AG09319 (cell line): ENCODE measurements around the gene RTN4IP1.

Experiments
- DNase-seq: peaks from one replicate; pipeline ENCODE4 v3.0.0-alpha.2; 2010; ENCODE audit warnings: low read depth; ENCODE audit errors: extremely low read depth
- TF ChIP-seq, protein P1 (sequence below): IDR thresholded peaks from 2 replicates; pipeline ENCODE4 v1.5.1; 2011; ENCODE audit warnings: low read depth, mild to moderate bottlenecking, inconsistent platforms, low read length, moderate library complexity

The RTN4IP1 gene

DNA sequence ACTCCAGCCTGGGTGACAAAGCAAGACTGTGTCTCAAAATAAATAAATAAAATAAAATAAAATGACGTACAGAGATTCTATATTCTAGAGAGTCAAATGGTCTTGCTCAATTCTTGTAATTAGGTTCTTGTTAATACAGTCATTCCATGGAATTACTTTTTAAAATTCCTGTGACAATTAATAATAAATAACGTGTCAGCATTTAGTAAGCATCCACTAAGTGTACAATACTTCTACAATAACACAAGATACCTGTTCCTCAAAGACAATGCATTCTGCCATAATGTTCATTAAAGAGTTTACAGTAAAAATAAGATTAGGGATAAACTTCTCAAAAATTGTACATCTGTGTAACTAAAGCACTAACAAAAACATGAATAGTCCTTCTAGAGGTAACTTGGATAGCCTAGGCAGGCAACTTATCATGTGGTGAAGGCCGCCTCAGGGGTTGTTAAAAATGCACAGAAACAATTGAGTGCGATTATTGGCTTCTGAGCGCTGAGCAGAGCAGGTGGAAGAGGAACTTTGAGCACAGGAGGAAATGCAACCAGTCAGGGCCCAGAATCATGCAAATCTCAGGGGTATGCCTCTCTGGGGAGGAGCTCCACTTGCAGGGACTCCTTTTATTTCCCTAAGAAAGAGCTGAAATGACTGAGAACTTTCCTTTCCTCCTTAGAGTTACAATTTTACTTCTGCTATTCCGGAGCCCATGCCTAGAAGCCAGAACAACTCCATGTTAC lies 37.2 kb upstream of the RTN4IP1 start:
- DNase-seq: no peak
- TF ChIP-seq, protein P1, sequence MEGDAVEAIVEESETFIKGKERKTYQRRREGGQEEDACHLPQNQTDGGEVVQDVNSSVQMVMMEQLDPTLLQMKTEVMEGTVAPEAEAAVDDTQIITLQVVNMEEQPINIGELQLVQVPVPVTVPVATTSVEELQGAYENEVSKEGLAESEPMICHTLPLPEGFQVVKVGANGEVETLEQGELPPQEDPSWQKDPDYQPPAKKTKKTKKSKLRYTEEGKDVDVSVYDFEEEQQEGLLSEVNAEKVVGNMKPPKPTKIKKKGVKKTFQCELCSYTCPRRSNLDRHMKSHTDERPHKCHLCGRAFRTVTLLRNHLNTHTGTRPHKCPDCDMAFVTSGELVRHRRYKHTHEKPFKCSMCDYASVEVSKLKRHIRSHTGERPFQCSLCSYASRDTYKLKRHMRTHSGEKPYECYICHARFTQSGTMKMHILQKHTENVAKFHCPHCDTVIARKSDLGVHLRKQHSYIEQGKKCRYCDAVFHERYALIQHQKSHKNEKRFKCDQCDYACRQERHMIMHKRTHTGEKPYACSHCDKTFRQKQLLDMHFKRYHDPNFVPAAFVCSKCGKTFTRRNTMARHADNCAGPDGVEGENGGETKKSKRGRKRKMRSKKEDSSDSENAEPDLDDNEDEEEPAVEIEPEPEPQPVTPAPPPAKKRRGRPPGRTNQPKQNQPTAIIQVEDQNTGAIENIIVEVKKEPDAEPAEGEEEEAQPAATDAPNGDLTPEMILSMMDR: no peak

DNA sequence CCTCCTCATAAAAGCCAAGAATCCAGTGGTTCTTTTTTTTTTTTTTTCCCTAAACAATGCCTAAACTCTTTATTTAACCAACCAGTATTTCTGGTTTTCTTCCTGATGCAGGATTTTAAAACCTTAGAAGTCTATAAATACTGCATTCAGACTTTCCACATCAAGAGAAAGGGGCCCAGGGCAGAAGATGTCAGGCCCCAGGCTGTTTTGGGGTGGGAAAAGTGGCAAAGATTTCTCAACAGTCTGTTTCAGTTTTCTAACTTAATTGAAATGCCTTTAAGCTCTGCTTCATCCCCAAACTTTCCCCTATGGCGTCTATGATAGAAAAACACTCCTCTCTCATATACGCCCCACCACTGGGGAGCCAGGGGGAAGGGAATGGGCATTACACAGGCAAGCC lies 33.2 kb upstream of the RTN4IP1 start:
- TF ChIP-seq, protein P1: no peak
- no peak for DNase-seq

DNA sequence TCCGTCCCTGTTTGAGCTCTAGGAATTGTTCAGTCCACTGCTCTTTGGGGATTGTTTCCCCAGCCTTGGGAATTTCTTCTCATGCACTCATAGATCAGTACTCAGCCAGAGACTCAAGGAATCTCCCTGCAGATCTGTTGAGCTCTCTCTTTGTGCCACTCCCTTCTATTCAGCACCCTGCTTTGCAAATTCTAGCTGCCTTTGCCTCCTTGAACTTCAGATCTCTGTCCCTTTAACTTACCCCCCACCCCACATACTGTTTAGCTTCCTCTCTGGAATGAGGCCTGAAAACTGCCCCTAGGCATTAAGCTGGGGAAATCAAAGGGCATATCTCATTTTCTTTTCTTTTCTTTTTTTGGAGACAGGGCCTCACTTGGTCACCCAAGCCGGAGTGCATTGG lies 30.6 kb upstream of the RTN4IP1 start:
- no peak for DNase-seq
- TF ChIP-seq, protein P1: no peak

DNA sequence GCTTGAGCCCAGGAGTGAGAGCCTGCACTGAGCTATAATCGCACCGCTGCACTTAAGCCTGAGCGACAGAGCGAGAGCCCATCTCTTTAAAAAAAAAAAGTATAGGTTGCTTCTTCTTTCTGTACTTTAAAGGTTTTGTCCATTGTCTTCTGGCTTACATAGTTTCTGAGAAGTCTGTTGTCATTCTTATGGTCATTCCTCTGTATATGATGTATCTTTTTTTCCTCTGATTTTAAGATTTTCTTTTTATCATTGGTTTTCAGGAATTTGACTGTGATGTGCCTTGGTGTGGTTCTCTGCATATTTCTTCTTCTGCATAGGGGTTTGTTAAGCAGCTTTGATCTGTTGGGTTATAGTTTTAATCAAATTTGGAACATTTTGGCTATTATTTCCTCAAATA lies 29.2 kb upstream of the RTN4IP1 start:
- DNase-seq: no peak
- TF ChIP-seq, protein P1: no peak

DNA sequence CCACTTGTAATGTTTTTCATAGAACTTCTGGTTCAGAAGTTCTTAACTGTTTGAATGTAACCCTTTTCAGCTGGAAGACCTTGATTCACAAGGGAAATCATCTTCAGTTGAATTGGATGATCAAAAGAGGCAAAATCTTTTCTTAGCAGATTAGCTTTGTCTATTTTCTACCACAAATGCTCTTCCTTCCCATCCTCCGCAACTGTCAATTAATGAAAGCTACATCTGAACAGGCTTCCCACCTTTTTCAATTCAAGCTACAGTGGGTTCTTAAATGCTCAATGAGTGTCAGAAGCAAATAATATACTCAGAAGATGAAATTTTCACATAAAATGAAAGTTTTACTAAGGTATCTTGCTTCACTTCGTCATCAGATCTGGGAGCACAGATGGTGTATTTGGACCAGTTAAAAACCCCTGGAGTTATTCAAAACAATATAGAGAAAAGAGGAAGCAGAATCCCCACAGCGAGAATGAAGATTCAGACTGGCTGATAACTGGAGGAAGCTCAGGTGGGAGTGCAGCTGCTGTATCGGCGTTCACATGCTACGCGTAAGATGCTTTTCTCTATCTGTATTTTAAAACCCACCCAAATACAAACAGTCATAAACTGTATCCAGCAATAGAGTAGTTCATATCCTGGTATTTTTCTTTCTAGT lies 19.5 kb upstream of the RTN4IP1 start:
- no peak for DNase-seq
- TF ChIP-seq, protein P1: no peak

DNA sequence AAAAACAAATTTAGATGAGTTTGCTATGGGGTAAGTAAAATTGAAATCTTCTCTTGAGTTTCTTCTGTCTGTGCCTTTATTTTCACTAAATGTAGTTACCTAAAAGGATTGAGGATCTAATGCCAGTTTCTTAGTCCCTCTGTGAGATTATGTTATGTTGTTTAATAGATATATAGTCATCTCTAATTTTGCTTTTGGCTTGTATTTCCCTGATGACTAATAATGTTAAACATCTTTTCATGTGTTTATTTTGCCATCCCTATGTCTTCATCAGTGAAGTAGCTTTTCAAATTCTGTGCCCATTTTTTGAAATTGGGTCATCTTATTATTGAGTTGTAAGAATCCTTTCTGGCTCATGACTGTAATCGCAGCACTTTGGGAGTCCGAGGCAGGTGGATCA lies 13.8 kb upstream of the RTN4IP1 start:
- no peak for DNase-seq
- TF ChIP-seq, protein P1: no peak

DNA sequence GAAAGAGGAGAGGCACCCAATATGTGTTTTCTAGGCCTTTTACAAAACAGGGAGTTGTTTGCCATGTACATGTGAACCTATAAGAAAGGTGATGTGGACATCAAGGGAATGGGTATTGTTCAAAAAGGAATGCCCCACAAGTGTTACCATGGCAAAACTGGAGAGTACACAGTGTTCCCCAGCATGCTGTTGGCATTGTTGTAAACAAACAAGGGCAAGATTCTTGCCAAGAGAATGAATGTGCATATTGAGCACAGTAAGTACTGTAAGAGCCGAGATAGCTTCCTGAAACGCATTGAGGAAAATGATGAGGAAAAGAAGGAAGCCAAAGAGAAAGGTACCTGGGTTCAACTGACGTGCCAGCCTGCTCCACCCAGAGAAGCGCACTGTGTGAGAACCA lies 13.2 kb upstream of the RTN4IP1 start:
- TF ChIP-seq, protein P1: no peak
- DNase-seq: no peak
